IPS-18c (cell line): Measurements from ENCODE around the gene SLC41A2.

ENCODE experiments used
- H3K4me3 ChIP-seq: 2 replicates; pipeline ENCODE4 v1.7.0; 2013; ENCODE audit warnings: low read depth, mild to moderate bottlenecking, low read length, moderate library complexity; ENCODE audit not compliant: insufficient read depth
- H3K9me3 ChIP-seq: one replicate; pipeline ENCODE4 v1.6.1; 2013; ENCODE audit warnings: mild to moderate bottlenecking, low read length, moderate library complexity; ENCODE audit not compliant: control insufficient read depth, insufficient read depth

The SLC41A2 gene

GRCh38 chr12:104941454-104941853, 16.6 kb downstream of the SLC41A2 start:
- Histone ChIP-seq H3K4me3 (no peak overlapping the region), H3K9me3 (no peaks in the 10 kb centered on the region)

GRCh38 chr12:104939089-104939488, 19.0 kb downstream of the SLC41A2 start:
- Histone ChIP-seq H3K9me3 (no peaks in the 10 kb centered on the region), H3K4me3 (no peak overlapping the region)

- Histone ChIP-seq H3K4me3 (no peak overlapping the region), H3K9me3 (no peaks in the 10 kb centered on the region)
Measured at GRCh38 chr12:104938371-104938770, 19.7 kb downstream of the SLC41A2 start.

DNA sequence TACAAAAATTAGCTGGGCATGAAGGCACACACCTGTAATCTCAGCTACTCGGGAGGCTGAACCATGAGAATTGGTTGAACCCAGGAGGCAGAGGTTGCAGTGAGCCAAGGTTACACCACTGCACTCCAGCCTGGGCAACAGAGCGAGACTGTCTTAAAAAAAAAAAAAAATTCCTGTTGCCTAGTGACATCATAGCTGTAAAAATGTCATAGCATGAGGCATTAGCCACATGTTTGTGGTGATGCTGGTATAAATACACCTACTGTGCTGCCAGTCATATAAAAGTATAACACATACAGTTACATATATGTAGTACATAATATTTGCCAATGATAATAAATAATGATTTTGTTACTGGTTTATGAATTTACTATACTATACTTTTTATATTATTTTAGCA, 22.2 kb downstream of the SLC41A2 start:
- Histone ChIP-seq H3K4me3 (no peak overlapping the region), H3K9me3 (no peaks in the 10 kb centered on the region)

DNA sequence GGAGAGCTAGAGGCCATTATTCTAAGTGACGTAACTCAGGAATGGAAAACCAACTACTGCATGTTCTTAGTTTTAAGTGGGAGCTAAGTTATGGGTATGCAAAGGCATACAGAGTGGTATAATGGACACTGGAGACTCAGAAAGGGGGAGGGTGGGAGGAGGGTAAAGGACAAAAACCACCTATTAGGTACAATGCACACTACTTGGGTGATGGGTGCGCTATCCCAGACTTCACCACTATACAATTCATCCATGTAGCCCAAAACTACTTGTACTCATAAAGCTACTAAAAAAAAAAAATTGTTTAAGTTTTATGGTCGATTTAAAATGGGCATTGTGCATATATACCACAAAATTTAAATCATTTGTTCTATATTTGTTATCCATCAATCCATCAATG, 24.3 kb downstream of the SLC41A2 start:
- Histone ChIP-seq H3K9me3 (no peaks in the 10 kb centered on the region), H3K4me3 (no peak overlapping the region)

DNA sequence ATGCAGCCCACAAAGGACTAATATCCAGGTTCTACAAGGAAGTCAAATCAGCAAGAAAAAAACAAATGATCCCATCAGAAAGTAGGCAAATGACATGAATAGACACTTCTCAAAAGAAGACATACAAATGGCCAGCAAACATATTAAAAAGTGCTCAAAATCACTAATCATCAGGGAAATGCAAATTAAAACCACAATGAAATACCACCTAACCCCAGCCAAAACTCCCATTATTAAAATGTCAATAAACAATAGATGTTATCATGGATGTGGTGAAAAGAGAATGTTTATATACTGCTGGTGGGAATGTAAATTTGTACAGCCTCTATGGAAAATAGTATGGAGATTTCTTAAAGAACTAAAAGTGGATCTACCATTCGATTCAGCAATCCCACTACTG, 25.0 kb downstream of the SLC41A2 start:
- H3K9me3 ChIP-seq: no peaks in the 10 kb centered on the region

DNA sequence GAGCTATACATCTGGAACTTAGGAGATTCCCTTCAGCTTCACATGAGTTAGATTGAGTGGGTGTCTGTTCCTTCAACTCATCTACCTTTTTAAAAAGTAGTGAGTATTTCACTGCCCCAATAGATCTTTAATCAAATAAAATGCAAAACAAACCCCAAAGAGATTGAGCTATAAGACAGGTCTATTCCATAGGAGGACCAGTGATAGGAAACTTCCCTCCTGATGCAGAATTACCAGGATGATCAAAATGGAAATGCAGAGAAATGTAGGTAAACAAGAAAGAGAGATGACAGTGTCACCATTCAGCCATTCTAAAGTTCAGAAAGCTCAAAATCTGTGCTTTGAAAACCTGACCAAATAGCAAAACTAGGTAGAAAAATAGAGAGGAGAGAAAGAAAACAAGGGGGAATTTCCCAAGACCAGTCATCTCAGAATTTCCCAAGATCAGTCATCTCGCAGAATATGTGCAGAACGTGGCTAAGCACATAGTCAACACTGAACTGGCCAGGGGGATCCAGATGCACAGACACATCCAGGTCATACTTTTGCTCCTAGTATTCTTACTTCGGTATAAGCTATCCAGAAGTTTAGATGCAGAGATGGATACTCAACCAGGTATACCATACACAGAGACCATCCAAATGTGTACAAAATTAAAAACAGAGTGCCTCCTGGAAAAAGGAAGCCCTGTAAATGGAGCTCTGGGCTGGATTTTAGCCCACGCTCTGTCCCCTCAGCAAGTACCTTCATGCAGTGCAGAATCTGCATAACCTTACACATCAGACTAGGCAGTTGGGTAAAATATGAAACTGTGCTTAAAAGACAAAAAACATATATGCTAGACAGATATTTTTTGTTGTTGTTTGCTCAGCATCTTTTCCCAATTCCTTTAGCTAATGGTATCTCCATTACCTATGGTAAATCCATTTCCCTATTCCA, 27.4 kb downstream of the SLC41A2 start:
- H3K9me3 ChIP-seq: no peaks in the 10 kb centered on the region
- no peak overlapping the region for H3K4me3 ChIP-seq

More for the DNA sequence above, 25.0 kb downstream of the SLC41A2 start:
- H3K4me3 ChIP-seq: no peak overlapping the region

GRCh38 chr12:104929977-104930376, 28.1 kb downstream of the SLC41A2 start:
- Histone ChIP-seq H3K4me3 (no peak overlapping the region), H3K9me3 (no peaks in the 10 kb centered on the region)

GRCh38 chr12:104929368-104929767, 28.7 kb downstream of the SLC41A2 start:
- no peak overlapping the region for H3K4me3 ChIP-seq

DNA sequence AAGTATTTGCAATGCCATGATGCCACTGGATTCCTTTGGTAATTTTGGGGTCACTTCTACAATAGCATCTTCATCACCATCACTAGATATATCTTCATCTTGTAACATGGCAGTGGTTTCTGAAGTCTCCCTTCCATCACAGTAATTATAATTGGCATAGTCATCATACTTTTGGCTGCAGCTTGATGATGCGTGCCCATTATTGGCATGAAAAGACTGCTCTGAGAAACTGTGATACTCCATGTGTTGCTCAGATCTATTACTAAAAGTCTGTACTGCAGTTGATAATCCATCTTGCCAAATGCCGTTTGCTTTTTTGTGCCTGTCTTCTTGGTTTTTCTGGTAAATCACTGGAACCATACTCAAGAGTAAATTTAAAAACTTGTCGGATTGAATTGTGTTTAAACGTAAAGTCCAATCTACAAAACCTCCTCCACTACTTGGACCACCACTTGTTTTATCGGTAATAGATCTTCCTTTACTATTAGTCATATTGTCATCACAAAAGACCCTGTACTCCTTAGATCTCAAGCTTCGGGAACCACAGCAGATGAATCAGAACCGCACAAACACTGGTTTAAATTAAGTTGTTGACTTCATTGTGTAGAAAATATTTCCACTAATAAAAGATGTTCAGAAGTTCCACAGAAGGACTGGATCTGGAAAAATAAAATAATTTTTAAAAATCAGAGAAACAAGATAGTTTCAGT, 29.9 kb downstream of the SLC41A2 start:
- H3K9me3 ChIP-seq: no peaks in the 10 kb centered on the region
- no peak overlapping the region for H3K4me3 ChIP-seq

More at GRCh38 chr12:104929368-104929767, 28.7 kb downstream of the SLC41A2 start:
- H3K9me3 ChIP-seq: no peaks in the 10 kb centered on the region

DNA sequence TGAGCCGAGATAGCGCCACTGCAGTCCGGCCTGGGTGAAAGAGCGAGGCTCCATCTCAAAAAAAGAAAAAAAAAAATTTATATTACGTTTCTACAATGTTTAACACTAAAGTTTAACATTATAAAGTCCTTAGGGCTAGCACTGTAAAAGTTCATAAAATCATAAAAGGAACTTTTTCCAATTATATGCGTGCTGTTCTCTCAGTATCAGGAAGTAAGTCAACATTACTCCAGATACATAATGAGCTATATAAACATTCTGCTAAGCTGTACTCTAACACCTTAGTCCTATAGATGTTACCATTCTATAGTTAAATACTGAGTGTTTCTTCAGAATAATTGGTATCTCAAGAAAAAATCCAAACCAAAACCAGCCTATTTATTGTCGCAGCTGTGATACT, 32.6 kb downstream of the SLC41A2 start:
- Histone ChIP-seq H3K9me3 (no peaks in the 10 kb centered on the region), H3K4me3 (no peak overlapping the region)

DNA sequence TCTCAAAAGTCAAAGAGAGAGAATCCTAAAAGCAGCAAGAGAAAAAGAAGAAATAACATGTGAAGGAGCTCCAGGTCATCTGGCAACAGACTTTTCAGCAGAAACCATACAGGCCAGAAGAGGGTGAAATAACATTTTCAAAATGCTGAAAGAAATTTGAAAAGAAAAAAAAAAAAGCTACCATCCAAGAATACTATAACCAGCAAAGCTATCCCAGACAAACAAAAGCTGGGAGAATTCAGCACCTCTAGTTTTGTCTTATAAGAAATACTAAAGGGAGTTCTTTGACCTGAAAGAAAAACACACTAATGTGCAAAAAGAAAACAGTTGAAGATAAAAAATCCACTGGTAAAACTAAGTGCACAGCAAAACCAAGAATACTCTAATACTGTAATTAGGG, 36.8 kb downstream of the SLC41A2 start:
- H3K4me3 ChIP-seq: no peak overlapping the region

GRCh38 chr12:104911942-104912341, 46.1 kb downstream of the SLC41A2 start:
- Histone ChIP-seq H3K4me3 (no peak overlapping the region), H3K9me3 (no peaks in the 10 kb centered on the region)

More for the DNA sequence above, 36.8 kb downstream of the SLC41A2 start:
- no peaks in the 10 kb centered on the region for H3K9me3 ChIP-seq

DNA sequence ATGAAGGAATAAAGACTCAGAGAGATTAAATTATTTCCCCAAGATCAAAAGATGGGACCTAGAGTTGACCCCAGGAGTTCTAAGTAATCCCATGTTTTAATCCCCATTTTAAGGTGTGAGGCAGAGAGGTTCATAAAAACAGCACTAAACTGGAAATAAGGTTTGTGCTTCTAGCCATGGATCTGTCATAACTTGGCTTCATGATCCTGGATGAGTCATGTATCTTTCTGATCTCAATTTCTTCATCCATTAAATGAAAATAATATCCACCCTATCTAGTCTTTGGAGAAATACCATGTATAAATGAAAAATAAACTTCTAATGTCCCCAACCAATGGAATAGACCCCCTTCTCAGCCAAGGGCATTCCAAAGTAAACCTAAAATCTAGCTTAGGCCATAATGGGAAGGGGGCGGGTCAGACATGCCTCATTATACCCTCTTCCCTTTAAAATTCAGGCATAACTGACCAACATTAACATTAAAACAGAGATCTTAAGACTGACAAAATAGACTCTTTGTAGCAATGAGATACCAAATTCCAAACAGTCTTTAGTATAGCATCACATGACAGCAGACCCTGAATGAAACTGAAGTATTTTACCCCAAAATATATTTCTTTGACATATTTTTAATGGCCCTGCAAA, 47.8 kb downstream of the SLC41A2 start:
- no peak overlapping the region for H3K4me3 ChIP-seq
- H3K9me3 ChIP-seq: no peaks in the 10 kb centered on the region

DNA sequence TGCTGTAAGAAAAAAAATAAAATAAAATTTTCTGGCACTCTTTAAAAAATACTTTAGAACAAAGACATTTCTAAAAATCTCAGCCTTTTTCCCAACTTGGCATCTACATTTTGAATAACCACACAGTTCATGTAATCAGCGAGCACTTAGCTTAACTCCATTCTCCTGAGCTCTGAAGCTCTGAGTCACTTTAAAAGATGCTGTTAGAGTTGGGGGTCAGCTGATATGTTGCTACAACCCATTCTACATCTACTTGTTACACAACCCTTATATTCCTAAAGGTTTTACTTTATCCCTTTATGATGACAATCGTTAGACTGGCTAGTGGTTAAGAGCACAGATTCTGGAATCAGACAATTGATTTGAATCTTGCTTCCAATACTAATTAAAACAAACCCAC, 48.3 kb downstream of the SLC41A2 start:
- H3K9me3 ChIP-seq: no peaks in the 10 kb centered on the region
- no peak overlapping the region for H3K4me3 ChIP-seq
